ENCODE data around the gene ATP11A.
"Not testable (repeated sequence)": the region's sequence is repeated elsewhere in the genome, so short reads cannot be mapped to it uniquely, and the experiment has no call there.

ATP11A gene

GRCh38 chr13:112799394-112799793 is 109.6 kb downstream of the ATP11A start:
- DNase-seq (ENCODE audit: low spot score): no peak

GRCh38 chr13:112800057-112800456 is 110.2 kb downstream of the ATP11A start:
- DNase-seq (ENCODE audit: low spot score): no peak

- not testable (repeated sequence) for DNase-seq (ENCODE audit: low spot score)
Observed at GRCh38 chr13:112800807-112801206, 111.0 kb downstream of the ATP11A start.

- no peak for DNase-seq (ENCODE audit: low spot score)
Observed at GRCh38 chr13:112802802-112803195, 113.0 kb downstream of the ATP11A start.

- no peak for DNase-seq (ENCODE audit: low spot score)
Observed at GRCh38 chr13:112803422-112803821, 113.6 kb downstream of the ATP11A start.

GRCh38 chr13:112804374-112804773 is 114.5 kb downstream of the ATP11A start:
- no peak for DNase-seq (ENCODE audit: low spot score)

GRCh38 chr13:112806739-112807652 is 117.2 kb downstream of the ATP11A start:
- DNase-seq (ENCODE audit: low spot score): no peak

- DNase-seq (ENCODE audit: low spot score): no peak
Observed at GRCh38 chr13:112807653-112808376, 118.0 kb downstream of the ATP11A start.

GRCh38 chr13:112808377-112809140 is 118.7 kb downstream of the ATP11A start:
- no peak for DNase-seq (ENCODE audit: low spot score)

- no peak for DNase-seq (ENCODE audit: low spot score)
Observed at GRCh38 chr13:112809332-112810315, 119.8 kb downstream of the ATP11A start.

GRCh38 chr13:112810608-112811007 is 120.8 kb downstream of the ATP11A start:
- DNase-seq (ENCODE audit: low spot score): no peak

GRCh38 chr13:112812306-112813055 is 122.6 kb downstream of the ATP11A start:
- no peak for DNase-seq (ENCODE audit: low spot score)

GRCh38 chr13:112813552-112813951 is 123.7 kb downstream of the ATP11A start:
- DNase-seq (ENCODE audit: low spot score): no peak

- DNase-seq (ENCODE audit: low spot score): peak; percentile 80
Observed at GRCh38 chr13:112814905-112815585, 125.2 kb downstream of the ATP11A start.

- no peak for DNase-seq (ENCODE audit: low spot score)
Observed at GRCh38 chr13:112815871-112816270, 126.0 kb downstream of the ATP11A start.

- DNase-seq (ENCODE audit: low spot score): no peak
Observed at GRCh38 chr13:112818040-112818697, 128.3 kb downstream of the ATP11A start.

GRCh38 chr13:112818698-112819045 is 128.8 kb downstream of the ATP11A start:
- DNase-seq (ENCODE audit: low spot score): no peak

- no peak for DNase-seq (ENCODE audit: low spot score)
Observed at GRCh38 chr13:112819111-112819510, 129.3 kb downstream of the ATP11A start.

- no peak for DNase-seq (ENCODE audit: low spot score)
Observed at GRCh38 chr13:112819816-112820215, 130.0 kb downstream of the ATP11A start.

Measured in AG08395 (cell line).